Measurements from ENCODE around the gene C1GALT1C1.
"Not testable (repeated sequence)": the region's sequence is repeated elsewhere in the genome, so short reads cannot be mapped to it uniquely, and the experiment has no call there.

Gene C1GALT1C1

DNA sequence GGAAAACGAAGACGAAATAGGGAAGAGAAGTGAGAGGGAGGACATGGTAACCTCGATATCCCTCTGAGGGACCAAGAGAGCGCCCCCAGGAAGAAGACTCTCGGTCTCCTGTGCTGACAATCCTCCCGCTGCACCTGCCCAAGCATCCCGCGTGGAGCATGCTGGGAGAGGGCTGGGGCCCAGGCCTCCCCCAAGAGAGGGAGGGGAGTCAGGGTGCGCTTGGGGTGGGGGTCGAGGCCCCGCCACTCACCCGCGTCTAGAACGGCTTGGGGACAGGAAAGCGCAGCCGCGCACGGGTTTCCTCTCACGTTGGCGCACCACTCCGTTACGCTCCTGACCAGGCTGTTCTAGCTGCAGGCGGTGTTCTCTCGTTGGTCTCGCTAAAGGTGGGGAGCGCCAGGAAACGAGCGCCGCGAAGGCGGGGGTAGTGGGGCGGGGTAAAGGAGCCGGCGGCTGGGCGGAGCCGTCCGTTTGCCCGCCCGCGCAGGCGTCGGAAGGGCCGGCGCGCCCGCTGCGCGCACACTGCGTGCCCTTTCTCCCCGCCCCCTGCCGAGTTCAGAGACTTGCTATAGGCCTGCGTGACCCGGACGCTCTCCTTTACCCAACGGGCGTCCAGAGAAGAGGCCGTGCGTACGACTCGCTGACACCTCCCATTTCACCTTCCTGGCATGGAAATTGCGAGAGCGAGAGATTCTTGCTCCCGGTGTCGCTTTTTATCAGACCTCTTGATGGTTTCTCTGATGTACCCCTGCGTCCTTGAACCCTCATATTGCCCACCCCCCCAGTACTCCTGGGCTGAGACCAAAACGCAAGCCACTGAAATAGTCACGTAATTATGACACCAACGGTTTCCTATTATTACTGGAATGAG, at the start of gene C1GALT1C1:
Gene C1GALT1C1, minus strand, starts transcription at position 388 of the 871 bp plus-strand sequence. CDS start 2,888 bp downstream, outside the sequence.
- peak; percentile 93 for DNase-seq

DNA sequence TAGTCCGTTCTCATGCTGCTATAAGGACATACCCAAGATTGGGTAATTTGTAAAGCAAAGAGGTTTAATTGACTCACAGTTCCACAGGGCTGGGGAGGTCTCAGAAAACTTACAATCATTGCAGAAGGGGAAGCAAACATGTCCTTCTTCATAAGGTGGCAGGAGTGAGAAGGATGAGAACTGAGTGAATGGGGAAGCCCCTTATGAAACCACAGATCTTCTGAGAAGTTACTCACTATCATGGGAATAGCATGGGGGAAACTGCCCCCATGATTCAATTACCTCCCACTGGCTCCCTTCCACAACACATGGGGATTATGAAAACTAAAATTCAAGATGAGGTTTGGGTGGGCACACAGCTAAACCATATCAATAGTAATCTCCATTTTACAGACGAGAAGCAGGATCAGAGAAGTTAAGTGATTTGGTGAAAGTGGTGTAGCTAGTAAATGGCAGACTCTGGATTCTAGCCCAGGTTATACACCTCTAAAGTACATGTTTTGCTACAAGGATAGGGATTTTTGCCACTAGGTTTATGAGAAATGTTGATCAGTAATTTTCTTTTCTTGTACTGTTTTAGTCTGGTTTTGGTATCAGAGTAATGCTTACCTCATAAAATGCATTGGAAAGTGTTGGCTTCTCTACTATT, 47.3 kb upstream of the C1GALT1C1 start:
- no peak for DNase-seq

DNA sequence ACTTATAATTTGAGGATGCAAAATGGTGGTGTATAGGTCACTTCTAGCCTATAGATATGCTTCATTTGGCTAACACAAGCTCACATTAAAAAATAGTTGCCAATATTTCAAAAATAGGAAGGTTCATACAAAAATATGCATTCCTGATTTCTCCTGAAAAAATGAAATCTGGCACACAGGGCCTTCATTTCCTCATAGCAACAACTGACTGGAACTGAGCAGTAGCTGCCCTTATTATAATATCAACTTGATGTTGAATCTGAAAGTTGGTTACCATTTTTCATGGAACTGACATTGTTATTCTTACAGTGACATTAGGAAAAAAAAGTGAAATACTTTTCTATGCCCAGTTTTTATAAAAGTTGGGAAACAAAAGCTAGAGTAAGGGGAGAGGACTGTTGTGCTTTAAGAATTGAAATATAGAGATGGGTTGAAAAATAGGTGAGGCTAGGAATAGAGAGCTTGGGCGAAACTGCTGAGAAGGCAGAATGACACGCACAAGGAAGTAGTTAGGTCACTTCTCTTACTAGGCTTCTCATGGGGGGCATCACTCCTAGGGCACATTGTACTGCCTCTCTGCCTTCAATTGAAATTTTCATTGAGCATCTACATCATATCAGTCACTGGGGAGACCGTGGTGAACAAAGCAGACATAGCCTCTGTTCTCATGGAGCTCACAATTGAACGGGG, 43.1 kb upstream of the C1GALT1C1 start:
- DNase-seq = no peak

DNA sequence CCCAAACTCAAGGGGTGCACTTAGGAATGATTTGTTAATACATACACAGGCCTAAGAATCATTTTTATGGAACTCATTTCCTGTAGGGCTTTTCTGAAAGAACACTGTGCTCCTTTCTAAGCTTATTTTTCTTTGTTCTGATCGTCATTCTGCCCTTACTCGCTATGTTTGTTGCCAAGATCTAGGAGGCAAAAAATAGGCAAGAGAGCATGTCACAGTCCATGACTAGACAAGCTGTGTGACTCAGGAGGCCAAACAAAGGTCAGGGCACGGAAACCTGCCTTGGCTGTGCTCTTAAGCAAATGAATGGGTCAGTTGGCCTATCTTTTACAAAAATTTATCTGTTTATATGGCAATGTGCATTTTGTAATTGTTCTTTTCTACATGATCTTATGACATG, 42.5 kb upstream of the C1GALT1C1 start:
- DNase-seq = no peak

DNA sequence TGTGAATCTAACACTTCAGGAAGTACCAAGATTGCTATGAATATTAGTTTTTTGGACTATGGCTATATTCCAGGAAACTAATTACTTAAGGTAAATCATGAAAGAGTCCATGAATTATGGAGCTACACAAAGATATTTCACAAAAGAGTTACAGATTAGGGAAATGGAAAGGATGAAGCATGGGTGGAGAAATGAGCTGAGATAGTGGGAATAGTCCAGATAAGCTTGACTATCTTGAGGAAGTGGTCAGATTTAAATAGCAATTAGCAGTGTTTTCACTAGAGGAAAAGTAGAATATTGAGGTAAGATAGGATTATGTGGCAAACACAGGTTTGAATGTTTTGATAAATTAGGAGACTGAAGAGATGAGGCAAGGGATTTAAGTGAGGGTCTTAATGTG, 42.1 kb upstream of the C1GALT1C1 start:
- no peak for DNase-seq

DNA sequence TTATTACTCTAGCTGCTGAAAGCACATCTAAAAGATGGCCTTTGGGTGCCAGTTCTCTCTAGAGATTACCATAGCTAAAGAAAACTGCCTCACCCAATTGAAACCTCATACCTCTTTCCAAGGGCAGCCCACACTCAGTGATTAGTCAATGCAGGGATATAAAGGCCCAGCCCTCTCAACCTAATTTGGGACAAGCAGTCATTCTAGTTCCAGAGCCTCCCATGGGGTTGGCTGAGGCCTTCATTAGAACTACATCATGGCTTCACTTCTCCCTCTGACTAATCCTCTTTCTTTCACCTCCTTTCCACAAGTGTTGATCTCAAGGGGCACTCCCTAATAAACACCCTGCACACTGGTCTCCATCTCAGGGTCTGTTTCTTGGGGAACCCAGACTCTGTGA, 38.5 kb upstream of the C1GALT1C1 start:
- no peak for DNase-seq

DNA sequence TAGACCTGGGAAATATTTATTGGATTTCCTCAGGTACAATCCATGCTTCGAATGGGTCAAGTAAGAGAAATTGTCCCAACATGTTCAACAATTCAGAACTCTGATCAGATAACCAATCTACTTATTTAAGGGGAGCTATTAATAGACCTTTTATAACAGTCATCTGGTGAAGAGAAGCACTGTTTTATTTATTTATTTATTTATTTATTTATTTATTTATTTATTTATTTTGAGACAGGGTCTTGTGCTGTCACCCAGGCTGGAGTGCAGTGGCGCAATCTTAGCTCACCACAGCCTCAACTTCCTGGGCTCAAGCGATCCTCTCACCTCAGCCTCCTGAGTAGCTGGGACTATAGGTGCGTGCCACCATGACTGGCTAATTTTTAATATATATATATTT, 34.7 kb upstream of the C1GALT1C1 start:
- DNase-seq = not testable (repeated sequence)

DNA sequence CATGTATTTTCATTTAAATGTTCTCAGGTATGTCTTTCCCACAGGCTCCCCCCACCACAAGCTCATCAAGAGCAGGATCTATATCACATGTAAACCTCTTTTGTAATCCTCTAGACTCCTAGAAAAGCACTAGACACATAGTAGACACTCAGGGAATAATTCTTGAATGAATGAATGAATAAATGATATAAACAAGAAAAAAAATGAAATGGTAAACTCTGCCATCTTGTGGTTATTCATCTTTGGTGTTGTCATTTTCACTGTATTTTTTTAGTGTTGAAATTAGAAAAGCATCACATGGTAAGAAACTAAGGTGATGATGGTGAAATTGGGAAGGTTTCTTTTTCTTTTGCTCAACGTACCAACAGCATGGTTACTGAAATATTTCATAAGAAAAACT, 34.2 kb upstream of the C1GALT1C1 start:
- peak; percentile 29 for DNase-seq

DNA sequence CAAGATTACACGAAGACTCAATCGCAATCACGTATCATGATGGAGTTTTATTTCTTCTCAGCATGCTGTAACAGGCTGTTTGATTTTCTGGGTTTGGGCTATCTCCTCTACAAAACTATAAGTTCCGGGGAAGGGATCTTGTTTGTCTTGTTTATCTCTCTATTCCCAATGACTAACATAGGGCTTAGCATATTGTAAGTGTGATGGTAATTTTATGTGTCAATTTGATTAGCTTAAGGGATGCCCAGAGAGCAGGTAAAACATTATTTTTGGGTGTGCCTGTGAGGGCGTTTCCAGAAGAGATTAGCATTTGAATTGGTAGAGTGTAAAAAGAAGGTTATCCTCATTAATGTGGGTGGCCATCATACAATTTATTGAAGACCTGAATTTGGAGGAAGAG, 32.8 kb upstream of the C1GALT1C1 start:
- no peak for DNase-seq

DNA sequence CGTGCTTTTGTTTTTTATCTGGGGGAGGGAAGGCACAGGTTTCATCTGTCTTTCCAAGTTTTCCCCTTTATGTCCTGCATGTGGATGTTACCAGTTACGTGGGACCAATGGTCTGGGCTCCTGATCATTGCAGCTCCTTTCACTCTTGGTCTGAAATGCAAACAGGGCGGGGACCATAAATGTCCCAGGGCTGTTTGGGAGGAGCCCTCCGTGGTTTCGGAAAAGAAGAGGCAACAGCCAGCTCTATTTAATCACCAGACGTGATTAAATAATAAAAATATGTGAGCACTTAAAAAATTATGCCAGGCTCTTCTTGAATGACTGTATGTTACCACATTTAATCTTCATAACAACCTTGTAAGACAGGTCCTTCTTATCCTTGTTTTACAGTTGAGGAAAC, 30.8 kb upstream of the C1GALT1C1 start:
- DNase-seq = no peak

DNA sequence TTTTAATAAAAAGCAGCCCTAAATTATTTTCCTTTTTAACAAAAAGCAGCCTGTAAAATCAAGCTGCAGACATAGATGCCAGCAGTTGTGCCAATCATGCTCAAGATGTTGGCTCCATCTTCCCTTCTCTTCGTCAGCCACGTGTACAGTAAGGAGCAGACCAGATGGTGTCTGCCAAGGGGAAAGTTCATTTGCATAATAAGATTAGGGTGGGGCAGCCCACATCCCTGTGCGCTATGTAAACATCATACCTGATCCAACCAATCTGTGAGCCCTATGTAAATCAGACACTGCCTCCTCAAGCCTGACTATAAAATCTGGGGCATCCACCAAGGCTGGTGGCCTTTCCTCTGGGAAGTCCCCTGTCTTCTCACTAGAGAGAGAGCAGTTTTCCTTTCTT, 23.1 kb upstream of the C1GALT1C1 start:
- DNase-seq = no peak

DNA sequence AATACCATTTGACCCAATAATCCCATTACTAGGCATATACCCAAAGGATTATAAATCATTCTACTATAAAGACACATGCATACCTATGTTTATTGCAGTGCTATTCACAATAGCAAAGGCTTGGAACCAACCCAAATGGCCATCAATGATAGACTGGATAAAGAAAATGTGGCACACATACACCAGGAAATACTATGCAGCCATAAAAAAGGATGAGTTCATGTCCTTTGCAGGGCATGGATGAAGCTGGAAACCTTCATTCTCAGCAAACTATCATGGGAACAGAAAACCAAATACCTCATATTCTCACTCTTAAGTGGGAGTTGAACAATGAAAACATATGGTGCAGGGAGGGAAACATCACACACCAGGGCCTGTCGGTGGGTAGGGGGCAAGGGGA, 22.4 kb upstream of the C1GALT1C1 start:
- DNase-seq = not testable (repeated sequence)

DNA sequence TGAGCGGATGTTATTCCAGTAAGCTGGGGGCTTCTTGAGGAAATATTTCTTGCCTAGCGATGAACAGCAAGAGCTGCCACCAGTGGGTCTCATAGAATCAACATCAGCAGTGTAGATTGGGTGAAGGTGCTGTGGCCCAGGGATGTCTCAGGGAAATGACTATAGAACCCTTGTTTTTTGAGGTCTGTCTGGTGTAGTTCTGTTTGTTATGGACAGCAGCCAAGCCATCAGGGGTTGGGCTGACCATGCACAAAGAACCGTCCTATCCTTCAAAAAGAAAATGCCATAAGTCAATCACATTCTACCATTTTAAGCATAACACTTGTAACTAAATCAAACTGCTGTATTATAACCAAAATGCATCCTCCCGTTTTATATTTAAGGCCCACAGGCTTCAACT, 17.3 kb upstream of the C1GALT1C1 start:
- DNase-seq = no peak

DNA sequence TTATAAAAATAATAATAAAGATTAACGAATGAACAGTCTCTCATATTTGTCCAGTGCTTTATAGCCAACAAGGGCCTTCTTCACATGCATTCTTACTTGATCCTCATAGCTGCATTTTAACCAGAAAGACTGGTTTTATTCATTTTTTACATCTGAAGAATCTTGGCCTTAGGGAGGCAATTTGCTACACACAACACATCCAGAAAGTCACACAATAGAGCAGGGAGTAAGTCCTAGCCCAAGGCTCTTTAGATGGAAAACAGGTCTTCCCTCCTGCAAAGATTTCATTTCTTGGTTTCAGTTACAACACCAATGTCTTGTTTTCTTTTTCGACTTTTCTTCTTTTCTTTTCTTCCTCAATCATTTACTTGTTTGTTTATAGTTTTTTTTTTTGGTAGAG, 13.0 kb upstream of the C1GALT1C1 start:
- no peak for DNase-seq

DNA sequence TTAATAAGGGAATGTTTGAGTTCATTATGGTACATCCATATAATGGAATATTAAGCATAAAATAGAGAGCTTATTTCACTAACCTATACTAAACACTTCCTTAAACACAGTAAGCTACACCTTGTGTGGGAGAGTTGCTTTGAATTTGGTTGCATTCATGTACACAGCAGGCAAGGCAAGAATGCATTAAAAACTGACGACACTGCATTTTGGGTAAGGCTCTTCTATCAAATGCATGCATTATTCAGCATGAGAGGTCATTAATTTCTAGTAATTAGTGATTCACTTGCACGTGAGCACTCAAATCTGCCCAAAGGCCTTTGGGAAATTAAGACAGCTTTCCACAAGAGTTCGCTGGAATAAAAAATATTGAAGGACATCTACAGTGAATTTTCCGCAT, 8.8 kb upstream of the C1GALT1C1 start:
- no peak for DNase-seq

DNA sequence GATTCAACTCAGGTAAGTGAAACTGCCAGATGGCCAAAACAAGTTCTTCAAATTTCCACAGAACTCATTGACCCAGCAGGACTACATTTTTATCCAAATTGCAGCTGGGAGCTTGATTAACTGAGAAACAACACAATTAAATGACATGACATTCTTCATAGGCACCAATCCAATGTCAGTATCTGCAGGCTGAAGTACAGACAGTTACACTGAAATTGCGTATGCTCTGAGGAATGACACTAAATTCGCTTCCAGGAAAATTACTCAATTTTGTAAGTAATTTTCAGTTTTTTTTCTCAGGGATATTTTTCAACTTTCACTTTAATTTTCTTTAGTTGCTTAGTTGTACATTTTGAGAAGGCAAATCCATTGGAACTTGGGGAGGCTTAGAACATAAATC, 4.5 kb downstream of the C1GALT1C1 start:
- no peak for DNase-seq

DNA sequence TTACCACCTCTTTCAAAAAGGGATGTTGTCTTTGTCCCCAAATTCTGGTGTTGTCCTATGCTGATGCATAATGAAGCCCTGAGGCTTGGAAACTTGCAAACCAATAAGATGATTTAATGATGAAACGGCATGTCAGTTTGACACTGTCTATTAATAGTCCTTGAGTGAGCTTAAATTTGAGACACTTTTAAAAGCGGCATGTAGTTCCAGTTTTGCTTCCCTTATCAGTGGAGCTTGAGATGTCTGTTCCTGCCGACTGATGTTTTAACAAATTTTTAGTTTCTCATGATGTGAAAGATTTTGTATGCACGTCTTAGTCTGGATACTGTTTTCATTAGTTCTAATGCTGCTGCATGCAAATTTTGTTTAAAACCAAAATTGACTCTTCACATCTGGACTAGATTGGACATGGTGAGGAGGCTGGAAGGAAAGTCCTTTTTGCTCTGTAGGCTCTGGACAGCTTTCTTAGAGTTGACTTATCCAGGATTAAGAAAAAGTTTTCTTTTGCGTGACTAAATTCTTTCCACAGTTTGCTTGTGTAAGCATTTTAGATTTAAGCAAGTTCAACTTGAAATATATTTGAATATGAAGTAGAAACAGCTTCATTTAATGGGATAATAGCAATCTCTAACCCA, 11.7 kb downstream of the C1GALT1C1 start:
- no peak for DNase-seq

DNA sequence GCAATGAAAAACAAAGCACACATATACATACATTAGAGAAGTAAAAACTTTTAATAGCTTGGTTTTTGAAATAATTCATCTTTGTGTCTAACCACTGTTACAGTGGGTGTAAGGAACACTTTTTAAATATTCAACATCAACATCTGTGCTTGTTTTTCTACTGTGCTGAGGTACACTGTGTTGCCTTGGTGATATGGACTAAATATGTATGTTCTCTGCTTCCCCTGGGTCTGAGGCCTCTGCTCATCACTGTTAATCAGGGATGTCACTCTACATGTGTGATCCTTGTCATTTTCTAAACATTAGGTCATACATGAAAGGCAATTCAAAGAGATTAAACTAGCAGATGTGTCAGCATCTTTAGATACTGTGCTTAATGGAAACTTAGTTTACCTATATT, 15.0 kb downstream of the C1GALT1C1 start:
- no peak for DNase-seq

DNA sequence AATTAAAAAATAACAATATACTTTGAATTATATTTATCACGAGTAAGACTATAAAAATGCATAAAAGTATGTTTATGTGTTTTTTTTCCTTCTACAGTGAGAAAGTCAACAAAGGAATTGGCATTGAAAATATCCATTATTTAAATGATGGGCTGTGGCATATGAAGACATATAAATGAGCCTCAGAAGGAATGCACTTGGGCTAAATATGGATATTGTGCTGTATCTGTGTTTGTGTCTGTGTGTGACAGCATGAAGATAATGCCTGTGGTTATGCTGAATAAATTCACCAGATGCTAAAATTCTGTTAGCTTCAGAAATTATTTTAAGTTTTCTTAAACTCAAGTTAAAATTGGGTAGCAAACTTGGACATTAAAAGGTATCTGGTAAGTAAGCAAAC, 17.8 kb downstream of the C1GALT1C1 start:
- DNase-seq = no peak

DNA sequence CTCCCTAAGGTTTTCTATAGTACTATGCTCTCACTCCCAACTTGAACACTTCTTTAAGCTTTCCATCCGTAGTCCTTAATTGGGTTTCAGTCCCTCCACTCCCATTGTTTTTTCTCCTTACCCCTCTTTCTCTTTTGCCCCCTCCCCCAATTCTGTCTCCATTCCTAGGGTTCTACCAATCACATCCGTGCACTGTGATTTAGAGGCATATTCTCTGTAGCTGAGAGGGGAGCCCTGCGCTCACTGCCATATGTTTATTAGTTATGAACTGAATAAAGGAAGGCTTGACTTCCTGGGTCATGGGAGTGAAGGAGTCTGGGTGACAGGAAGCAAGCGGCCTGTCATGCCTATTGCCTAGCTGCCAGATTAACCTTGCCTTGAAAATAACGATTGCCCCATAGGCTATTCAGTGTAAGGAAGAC, 25.5 kb downstream of the C1GALT1C1 start:
- DNase-seq = peak; percentile 56

DNA sequence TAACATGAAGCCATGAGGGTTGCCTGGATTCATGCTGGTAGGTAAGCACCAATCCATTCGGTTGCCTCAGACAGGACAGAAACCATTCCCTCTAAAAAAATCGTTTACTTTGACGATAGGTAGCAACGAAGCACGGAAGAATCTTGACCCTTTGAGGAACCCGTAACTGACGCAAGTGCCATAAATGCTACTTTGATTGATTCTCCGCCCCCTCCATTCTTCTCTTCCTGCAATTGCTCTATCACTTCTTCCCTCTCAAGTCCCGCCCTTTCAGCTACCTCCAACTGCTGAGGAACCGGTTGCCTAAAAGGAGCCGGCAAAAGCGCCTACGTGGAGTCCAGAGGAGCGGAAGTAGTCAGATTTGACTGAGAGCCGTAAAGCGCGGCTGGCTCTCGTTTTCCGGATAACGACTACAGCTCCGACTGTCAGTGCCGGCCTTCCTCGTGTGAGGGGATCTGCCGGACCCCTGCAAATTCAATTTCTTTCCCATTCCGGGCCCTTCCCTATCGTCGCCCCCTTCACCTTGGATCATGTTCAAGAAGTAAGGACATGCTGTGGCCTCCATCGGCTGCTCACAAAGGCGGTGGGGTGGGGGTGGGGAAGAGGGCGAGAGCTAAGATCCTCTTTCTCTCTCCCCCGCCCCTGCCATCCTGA, 26.0 kb downstream of the C1GALT1C1 start, which contains the start of gene MCTS1:
Gene MCTS1, plus strand, starts transcription at position 395 of the 654 bp plus-strand sequence. Its CDS starts 136 bp downstream, at position 531.
- peak; percentile 89 for DNase-seq

DNA sequence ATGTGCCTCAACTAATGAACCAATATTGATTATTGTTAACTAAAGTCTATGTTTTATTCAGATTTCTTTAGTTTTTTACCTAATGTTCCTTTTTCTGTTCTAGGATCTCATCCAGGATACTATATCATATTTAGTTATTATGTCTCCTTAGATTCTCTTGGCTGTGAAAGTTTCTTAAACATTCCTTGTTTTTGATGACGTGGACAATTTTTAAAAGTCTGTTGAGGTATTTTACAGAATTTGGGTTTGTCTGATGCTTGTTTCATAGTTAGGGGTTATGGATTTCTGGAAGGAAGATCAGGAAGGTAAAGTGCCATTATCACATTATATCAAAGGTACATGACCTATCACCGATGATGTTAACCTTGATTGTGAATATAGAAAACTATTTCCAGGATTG, 44.2 kb downstream of the C1GALT1C1 start:
- DNase-seq = no peak

Data from CD4-positive, alpha-beta T cell treated with Interleukin-12 subunit alpha and Interleukin-12 subunit beta, for 1 hour (primary cell).